K562 (cell line): ENCODE results near the gene NRXN2. TPM values are rescaled to one million over a fixed set of nuclear protein-coding genes. Genes with fewer than 3 reads are reported as not detected.

ENCODE experiments used
- ATAC-seq: fragments of 200-7000 bp; cut with Tn5 transposase; 3 replicates; pipeline ENCODE4 v1.9.1; 2020; ENCODE audit warnings: moderate library complexity
- BruUV-seq: library from RNA; stranded (reverse); fragments of 400-500 nt; replicated peaks from 2 replicates; lab custom pipeline; 2021; lab: Mats Ljungman, UMichigan
- CTCF ChIA-PET: fragments of 300-600 bp; formaldehyde crosslinking; extraction: SDS; loops from one replicate; lab custom pipeline; 2021; ENCODE audit warnings: low intra/inter-chr PET ratio; lab: Yijun Ruan, JAX
- POLR2A ChIA-PET: fragments of 300-600, 350-650 bp; sonication (Branson Sonifier 250); formaldehyde crosslinking; extraction: SDS; loops from one replicate; lab custom pipeline; 2021; ENCODE audit warnings: antibody characterized with exemption, inconsistent platforms; lab: Yijun Ruan, JAX
- DNase-seq, 4 experiments: peaks; one replicate each; pipeline versions ENCODE4 v3.0.0 to v3.0.0-alpha.2; 2011 to 2018; ENCODE audit warnings: low spot score in 3 of 4, mixed read lengths in 3 of 4; ENCODE audit errors: extremely low read depth in 1 of 4
- FAIRE-seq: peaks from 2 replicates; lab custom pipeline; 2011; peaks lifted over from hg19 to GRCh38; lab: Jason Lieb, UNC
- H2AFZ ChIP-seq: 2 replicates; pipeline ENCODE4 v1.6.0; 2011; ENCODE audit warnings: low read depth, low read length, control low read depth, inconsistent platforms
- H3K27ac ChIP-seq: fragments of 200-600 bp; 3 replicates; pipeline ENCODE4 v1.8.0; 2011; ENCODE audit warnings: low read depth, mild to moderate bottlenecking, control low read depth, inconsistent platforms, low read length, moderate library complexity, mixed read lengths; ENCODE audit errors: extremely low read depth
- H3K27me3 ChIP-seq, 2 experiments: fragments of 300-600 bp in 1 of 2; 2 replicates in 1 of 2; 3 replicates in 1 of 2; pipeline versions ENCODE4 v1.6.0 to v1.8.0; 2011; ENCODE audit warnings: inconsistent platforms in 2 of 2, low read length in 2 of 2, mild to moderate bottlenecking in 1 of 2, mixed read lengths in 1 of 2, moderate library complexity in 1 of 2; ENCODE audit not compliant: control insufficient read depth in 2 of 2, insufficient read depth in 2 of 2
- H3K36me3 ChIP-seq: fragments of 300-600 bp; 3 replicates; pipeline ENCODE4 v1.8.0; 2011; ENCODE audit warnings: mild to moderate bottlenecking, low read length, inconsistent platforms; ENCODE audit not compliant: control insufficient read depth, insufficient read depth
- H3K4me1 ChIP-seq, 2 experiments: fragments of 200-600 bp in 1 of 2; replicated peaks in 1 of 2; 2 replicates in 1 of 2; 3 replicates in 1 of 2; pipeline versions ENCODE4 v1.5.1 to v1.8.0; 2011; ENCODE audit warnings: inconsistent platforms in 2 of 2, low read length in 2 of 2, mild to moderate bottlenecking in 1 of 2, mixed read lengths in 1 of 2, moderate library complexity in 1 of 2; ENCODE audit not compliant: control insufficient read depth in 2 of 2, insufficient read depth in 2 of 2
- H3K4me2 ChIP-seq: 2 replicates; pipeline ENCODE4 v1.6.1; 2011; ENCODE audit warnings: low read length, control low read depth, inconsistent platforms, mixed read lengths; ENCODE audit not compliant: insufficient read depth
- H3K4me3 ChIP-seq: fragments of 200-600 bp; sonication (generic), shearing (Covaris generic); 2 replicates; pipeline ENCODE4 v1.5.1; 2016; ENCODE audit warnings: control low read depth, inconsistent platforms
- H3K79me2 ChIP-seq: fragments of 200-600 bp; 3 replicates; pipeline ENCODE4 v1.8.0; 2011; ENCODE audit warnings: low read length, inconsistent platforms; ENCODE audit not compliant: control insufficient read depth, insufficient read depth
- H3K9ac ChIP-seq, 2 experiments: 2 replicates each; pipeline versions ENCODE4 v1.6.0 to v1.6.1; 2011; ENCODE audit warnings: low read depth in 2 of 2, low read length in 2 of 2, control low read depth in 1 of 2, inconsistent platforms in 1 of 2, mild to moderate bottlenecking in 1 of 2, mixed read lengths in 1 of 2; ENCODE audit not compliant: insufficient read depth in 1 of 2
- H3K9me1 ChIP-seq: one replicate; pipeline ENCODE4 v1.6.0; 2011; ENCODE audit warnings: inconsistent platforms, mild to moderate bottlenecking, low read length, moderate library complexity; ENCODE audit not compliant: control insufficient read depth, insufficient read depth
- H3K9me3 ChIP-seq: replicated peaks from 2 replicates; pipeline ENCODE4 v1.5.1; 2011; ENCODE audit warnings: low read depth, low read length, inconsistent platforms; ENCODE audit not compliant: control insufficient read depth, insufficient read depth
- H4K20me1 ChIP-seq: replicated peaks from 2 replicates; pipeline ENCODE4 v1.6.1; 2011; ENCODE audit warnings: low read length, inconsistent platforms, mixed read lengths; ENCODE audit not compliant: control insufficient read depth, insufficient read depth
- SP1 ChIP-seq: sonication (generic); formaldehyde crosslinking; IDR thresholded peaks from 2 replicates; pipeline ENCODE4 v1.8.1; 2022; ENCODE audit warnings: mild to moderate bottlenecking, missing genetic modification reagents
- WGBS: fragments of 100-300 bp; shearing (Covaris generic); methylation state at CpG from one replicate; pipeline ENCODE4 v1.1.6; 2016; ENCODE audit warnings: low coverage, mixed read lengths; ENCODE audit not compliant: insufficient coverage; ENCODE audit errors: missing lambda C conversion rate; 5-methylcytosine and 5-hydroxymethylcytosine counted together
- in situ Hi-C: fragments of 300-500 bp; cut with MboI; formaldehyde crosslinking; loops from 4 replicates; pipeline ENCODE4 v1.15.0; 2018; ENCODE audit warnings: inconsistent platforms, mixed read lengths
- intact Hi-C: fragments of 100-400 bp; cut with micrococcal nuclease; formaldehyde crosslinking; loops from 2 replicates; pipeline ENCODE4 v1.14.2; 2022
- polyA plus RNA-seq, 8 experiments: library from polyadenylated mRNA; depleted of rRNA in 4 of 8; stranded (reverse) in 5 of 8; unstranded in 3 of 8; fragments of >200 nt; fragmentation: Nextera tagmentation in 2 of 8; fragmentation: Illumina TruSeq in 1 of 8; extraction: Ambion mirVana in 2 of 8; extraction: Trizol in 1 of 8; gene quantifications; 2 replicates each; pipeline versions ENCODE4 v1.2.1 to v1.2.3, GENCODE V29; 2011 to 2014; ENCODE audit warnings: inconsistent platforms in 1 of 8, missing spikeins in 1 of 8
- total RNA-seq, 7 experiments: library from RNA; depleted of rRNA in 6 of 7; stranded (reverse); fragments of >200 nt in 6 of 7; fragmentation: Illumina TruSeq in 2 of 7; extraction: Trizol in 2 of 7; gene quantifications; 2 replicates each; pipeline versions ENCODE4 v1.2.1 to v1.2.3, GENCODE V29; 2011 to 2021; ENCODE audit warnings: low replicate concordance in 1 of 7
- TF ChIP-seq, protein P1 (sequence below): sonication (generic); formaldehyde crosslinking; IDR thresholded peaks from 2 replicates; pipeline ENCODE4 v1.8.1; 2023; ENCODE audit warnings: mild to moderate bottlenecking, missing genetic modification reagents

Gene NRXN2
- total and polyA plus RNA-seq, 9 of the 15 experiments (the other 6 are each of a cell fraction or from before 2014, with no cell fraction given) = 0.07 to 0.47 (median 0.15) TPM; not detected in 4

DNA sequence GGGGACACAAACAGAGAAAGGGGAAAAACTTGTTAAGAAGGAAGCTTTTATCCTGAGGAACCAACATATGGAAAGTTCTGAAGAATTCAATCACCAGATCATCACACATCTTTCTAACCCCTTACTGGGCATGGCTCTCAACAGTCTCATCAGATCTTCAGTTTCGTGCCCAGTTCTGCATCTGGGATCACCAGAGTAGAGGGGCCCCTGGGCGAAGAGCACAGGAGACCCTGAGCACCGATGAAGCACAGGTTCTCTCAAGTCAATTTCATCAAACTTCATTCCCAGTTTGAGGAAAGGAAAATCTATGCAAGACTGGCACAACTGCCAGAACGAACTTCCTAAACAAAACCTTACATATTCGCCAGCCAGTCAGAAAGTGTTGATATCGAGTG is 45.3 kb upstream of the NRXN2 start:
- intact Hi-C loops (no loop called here), in situ Hi-C loops (no loop called here)
- DNase-seq (no peak), ATAC-seq (no peak), FAIRE-seq (peak; percentile 40)
- Histone ChIP-seq H3K4me2 (no peak overlapping the region), H3K9me1 (peaks cover 5% of the 10 kb centered on the region), H3K9ac (no peak overlapping the region), H4K20me1 (peaks cover 65% of the 10 kb centered on the region), H2AFZ (no peak overlapping the region), H3K36me3 (peaks cover 98% of the 10 kb centered on the region), H3K27ac (no peak overlapping the region), H3K4me1 (peaks cover 6 to 27% of the 10 kb centered on the region in 2 experiments), H3K9me3 (no peaks in the 10 kb centered on the region), H3K27me3 (no peaks in the 10 kb centered on the region), H3K4me3 (no peak overlapping the region), H3K79me2 (peaks cover 61% of the 10 kb centered on the region)
- ChIA-PET POLR2A (interaction anchor here (1.2 to 2.4 kb wide), 5 partner anchors 9 to 22 kb away, joined by 3 to 8 read pairs (median 5); partner anchors contain the start of genes PYGM and SF1), CTCF (no interaction called here)
- 0 out of 2 replicates have a peak, but pooled peaks have one; percentile 34 for TF ChIP-seq SP1
- TF ChIP-seq, protein P1, sequence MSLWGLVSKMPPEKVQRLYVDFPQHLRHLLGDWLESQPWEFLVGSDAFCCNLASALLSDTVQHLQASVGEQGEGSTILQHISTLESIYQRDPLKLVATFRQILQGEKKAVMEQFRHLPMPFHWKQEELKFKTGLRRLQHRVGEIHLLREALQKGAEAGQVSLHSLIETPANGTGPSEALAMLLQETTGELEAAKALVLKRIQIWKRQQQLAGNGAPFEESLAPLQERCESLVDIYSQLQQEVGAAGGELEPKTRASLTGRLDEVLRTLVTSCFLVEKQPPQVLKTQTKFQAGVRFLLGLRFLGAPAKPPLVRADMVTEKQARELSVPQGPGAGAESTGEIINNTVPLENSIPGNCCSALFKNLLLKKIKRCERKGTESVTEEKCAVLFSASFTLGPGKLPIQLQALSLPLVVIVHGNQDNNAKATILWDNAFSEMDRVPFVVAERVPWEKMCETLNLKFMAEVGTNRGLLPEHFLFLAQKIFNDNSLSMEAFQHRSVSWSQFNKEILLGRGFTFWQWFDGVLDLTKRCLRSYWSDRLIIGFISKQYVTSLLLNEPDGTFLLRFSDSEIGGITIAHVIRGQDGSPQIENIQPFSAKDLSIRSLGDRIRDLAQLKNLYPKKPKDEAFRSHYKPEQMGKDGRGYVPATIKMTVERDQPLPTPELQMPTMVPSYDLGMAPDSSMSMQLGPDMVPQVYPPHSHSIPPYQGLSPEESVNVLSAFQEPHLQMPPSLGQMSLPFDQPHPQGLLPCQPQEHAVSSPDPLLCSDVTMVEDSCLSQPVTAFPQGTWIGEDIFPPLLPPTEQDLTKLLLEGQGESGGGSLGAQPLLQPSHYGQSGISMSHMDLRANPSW (CRISPR knock-in tag) = no peak
- no TSS peak for BruUV-seq
- WGBS = 96% methylated on average over 6 of the region's 6 CpGs
